Neural progenitor cell (in vitro differentiated cells): Measurements from ENCODE around the gene ZNF710. TPM values are rescaled to one million over a fixed set of nuclear protein-coding genes. Genes with fewer than 3 reads are reported as not detected.

Experiments used
- DNase-seq: peaks from one replicate; pipeline ENCODE4 v3.0.0-alpha.2; 2016; ENCODE audit warnings: low spot score
- H2AFZ ChIP-seq: fragments of 200-600 bp; sonication (generic); replicated peaks from 2 replicates; pipeline ENCODE4 v1.6.1; 2016; ENCODE audit warnings: antibody characterized with exemption
- H3F3A ChIP-seq: fragments of 200-600 bp; sonication (generic); 2 replicates; pipeline ENCODE4 v1.6.1; 2016; ENCODE audit warnings: antibody characterized with exemption, low read depth
- H3K27ac ChIP-seq: fragments of 200-600 bp; sonication (generic); 2 replicates; pipeline ENCODE4 v1.5.1; 2016; ENCODE audit warnings: mild to moderate bottlenecking
- H3K27me3 ChIP-seq: fragments of 200-600 bp; sonication (generic); 2 replicates; pipeline ENCODE4 v1.6.1; 2016; ENCODE audit warnings: mild to moderate bottlenecking, moderate library complexity
- H3K36me3 ChIP-seq: fragments of 200-600 bp; sonication (generic); 2 replicates; pipeline ENCODE4 v1.5.1; 2016
- H3K4me1 ChIP-seq: fragments of 200-600 bp; sonication (generic); 2 replicates; pipeline ENCODE4 v1.6.1; 2016; ENCODE audit warnings: mixed run types
- H3K4me2 ChIP-seq: fragments of 200-600 bp; sonication (generic); 2 replicates; pipeline ENCODE4 v1.6.1; 2016
- H3K4me3 ChIP-seq: fragments of 200-600 bp; sonication (generic); 2 replicates; pipeline ENCODE4 v1.5.1; 2016
- H3K79me2 ChIP-seq: fragments of 200-600 bp; sonication (generic); 2 replicates; pipeline ENCODE4 v1.6.1; 2016; ENCODE audit warnings: low read depth
- H3K9ac ChIP-seq: fragments of 200-600 bp; sonication (generic); 2 replicates; pipeline ENCODE4 v1.6.1; 2016
- H3K9me3 ChIP-seq: fragments of 200-600 bp; sonication (generic); 2 replicates; pipeline ENCODE4 v1.5.1; 2016; ENCODE audit warnings: low read depth
- H4K20me1 ChIP-seq: fragments of 200-600 bp; sonication (generic); 2 replicates; pipeline ENCODE4 v1.6.1; 2016; ENCODE audit warnings: low read depth
- H3K27ac Mint-ChIP-seq: 3 replicates; pipeline ENCODE4 v1.8.0; 2021; ENCODE audit warnings: mixed read lengths
- H3K27me3 Mint-ChIP-seq: 2 replicates; pipeline ENCODE4 v1.8.0; 2022; ENCODE audit warnings: low read depth, mild to moderate bottlenecking, inconsistent platforms, moderate library complexity, mixed read lengths; ENCODE audit not compliant: insufficient read depth
- H3K36me3 Mint-ChIP-seq: 3 replicates; pipeline ENCODE4 v1.8.0; 2021; ENCODE audit warnings: mixed read lengths
- H3K4me1 Mint-ChIP-seq: 3 replicates; pipeline ENCODE4 v1.8.0; 2021; ENCODE audit warnings: mixed read lengths
- H3K4me3 Mint-ChIP-seq: 3 replicates; pipeline ENCODE4 v1.8.0; 2021; ENCODE audit warnings: mild to moderate bottlenecking, moderate library complexity, mixed read lengths
- H3K9me3 Mint-ChIP-seq: 3 replicates; pipeline ENCODE4 v1.8.0; 2020; ENCODE audit warnings: mixed read lengths
- CTCF ChIP-seq: fragments of 200-600 bp; sonication (generic); IDR thresholded peaks from 2 replicates; pipeline ENCODE4 v1.5.1; 2017; ENCODE audit warnings: antibody characterized with exemption, mild to moderate bottlenecking
- EZH2 ChIP-seq: fragments of 200-600 bp; sonication (generic); IDR thresholded peaks from 2 replicates; pipeline ENCODE4 v1.6.1; 2017; ENCODE audit warnings: antibody characterized with exemption, mild to moderate bottlenecking, moderate library complexity
- EZH2phosphoT487 ChIP-seq: fragments of 200-600 bp; sonication (generic); IDR thresholded peaks from 2 replicates; pipeline ENCODE4 v1.6.1; 2017; ENCODE audit warnings: antibody characterized with exemption
- total RNA-seq: library from RNA; depleted of rRNA; stranded (reverse); fragments of >200 nt; gene quantifications from 2 replicates; pipeline ENCODE4 v1.2.3, GENCODE V29; 2015; ENCODE audit warnings: low replicate concordance

The ZNF710 gene
- total RNA-seq, 1 donor from 2014 or later: 14.9 TPM

DNA sequence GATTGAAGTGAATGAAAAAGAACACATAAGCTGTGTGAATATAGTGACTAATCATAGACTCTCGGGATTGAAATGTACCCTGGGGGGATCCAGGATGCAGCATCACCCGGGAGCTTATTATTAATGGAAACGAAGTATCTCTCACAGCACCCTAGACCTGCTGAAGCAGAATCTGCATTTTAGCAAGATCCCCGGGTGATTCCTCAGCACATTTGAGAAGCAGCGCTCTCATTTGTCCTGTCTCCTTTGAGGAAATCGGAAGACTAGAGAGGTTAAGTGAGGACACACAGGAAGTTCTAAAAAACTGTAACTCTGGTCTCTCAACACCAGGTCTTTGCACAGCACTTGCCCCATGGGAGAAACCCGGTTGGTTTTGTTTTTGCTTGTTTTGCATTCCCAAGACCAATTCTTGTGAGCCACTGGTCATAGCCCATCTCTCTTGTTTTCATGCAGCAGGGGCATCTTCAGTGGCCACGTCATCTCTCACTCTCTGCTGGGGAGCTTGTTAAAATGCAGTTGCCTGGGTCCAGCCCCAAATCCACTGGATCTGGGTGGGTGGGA lies 30.2 kb downstream of the ZNF710 start:
- no peak for DNase-seq
- no peak overlapping the region for H3K9ac ChIP-seq
- peaks cover 7% of the 10 kb centered on the region for H3K36me3 Mint-ChIP-seq
- H3K27ac Mint-ChIP-seq: no peak overlapping the region
- H3K9me3 Mint-ChIP-seq: peaks cover 3% of the 10 kb centered on the region
- no peak overlapping the region for H3K4me2 ChIP-seq
- TF ChIP-seq EZH2: no peak
- TF ChIP-seq CTCF: no peak
- no peak for TF ChIP-seq EZH2phosphoT487
- no peaks in the 10 kb centered on the region for H3K9me3 ChIP-seq
- H4K20me1 ChIP-seq: peaks cover 48% of the 10 kb centered on the region
- no peaks in the 10 kb centered on the region for H3K27me3 ChIP-seq
- no peak overlapping the region for H3K4me3 Mint-ChIP-seq
- H3K27me3 Mint-ChIP-seq: peaks cover 2% of the 10 kb centered on the region
- peaks cover 93% of the 10 kb centered on the region for H3K79me2 ChIP-seq
- H3K4me1 ChIP-seq: peaks cover 34% of the 10 kb centered on the region
- peaks cover 41% of the 10 kb centered on the region for H3K4me1 Mint-ChIP-seq
- no peak overlapping the region for H3K4me3 ChIP-seq
- H3F3A ChIP-seq: peaks cover 14% of the 10 kb centered on the region
- H3K27ac ChIP-seq: no peak overlapping the region
- no peaks in the 10 kb centered on the region for H3K36me3 ChIP-seq
- no peak overlapping the region for H2AFZ ChIP-seq

- Mint-ChIP-seq H3K4me3 (no peak overlapping the region), H3K4me1 (peaks cover 55% of the 10 kb centered on the region)
These were observed 31.9 kb downstream of the ZNF710 start for GRCh38 chr15:90033006-90033405.

GRCh38 chr15:90033448-90033847 lies 32.3 kb downstream of the ZNF710 start:
- H3K4me1 ChIP-seq: peaks cover 49% of the 10 kb centered on the region
- H3K27ac Mint-ChIP-seq: peak overlapping the region; percentile 65

More at GRCh38 chr15:90033006-90033405, 31.9 kb downstream of the ZNF710 start:
- Histone ChIP-seq H3K4me2 (no peak overlapping the region), H3K27ac (no peak overlapping the region), H3K9me3 (no peaks in the 10 kb centered on the region), H3K79me2 (peaks cover 93% of the 10 kb centered on the region), H3K4me3 (no peak overlapping the region), H3K4me1 (peaks cover 45% of the 10 kb centered on the region), H2AFZ (no peak overlapping the region), H3K36me3 (no peaks in the 10 kb centered on the region), H3F3A (peaks cover 14% of the 10 kb centered on the region), H3K9ac (no peak overlapping the region), H3K27me3 (no peaks in the 10 kb centered on the region), H4K20me1 (peaks cover 62% of the 10 kb centered on the region)
- DNase-seq: no peak
- H3K9me3 Mint-ChIP-seq: peaks cover 3% of the 10 kb centered on the region
- TF ChIP-seq EZH2: no peak
- TF ChIP-seq CTCF: no peak
- TF ChIP-seq EZH2phosphoT487: no peak
- H3K27me3 Mint-ChIP-seq: peaks cover 2% of the 10 kb centered on the region
- peaks cover 7% of the 10 kb centered on the region for H3K36me3 Mint-ChIP-seq
- peak overlapping the region; percentile 30 for H3K27ac Mint-ChIP-seq

More at GRCh38 chr15:90033448-90033847, 32.3 kb downstream of the ZNF710 start:
- TF ChIP-seq CTCF: no peak
- TF ChIP-seq EZH2: no peak
- TF ChIP-seq EZH2phosphoT487: no peak
- Histone ChIP-seq H3K79me2 (peaks cover 93% of the 10 kb centered on the region), H3K9me3 (no peaks in the 10 kb centered on the region), H2AFZ (no peak overlapping the region), H4K20me1 (peaks cover 66% of the 10 kb centered on the region), H3K4me3 (no peak overlapping the region), H3K27me3 (no peaks in the 10 kb centered on the region), H3K27ac (no peak overlapping the region), H3K36me3 (no peaks in the 10 kb centered on the region), H3F3A (peaks cover 14% of the 10 kb centered on the region), H3K4me2 (no peak overlapping the region), H3K9ac (no peak overlapping the region)
- Mint-ChIP-seq H3K27me3 (peaks cover 2% of the 10 kb centered on the region), H3K4me1 (peaks cover 59% of the 10 kb centered on the region), H3K9me3 (peaks cover 3% of the 10 kb centered on the region), H3K4me3 (no peak overlapping the region), H3K36me3 (peaks cover 10% of the 10 kb centered on the region)
- no peak for DNase-seq
